ENCODE results near the gene CIDEA. TPM values are rescaled to one million over a fixed set of nuclear protein-coding genes. Genes with fewer than 3 reads are reported as not detected.

Gene CIDEA
- polyA plus RNA-seq, 3 donors, result not detected

GRCh38 chr18:12287684-12288402 lies 33.7 kb downstream of the CIDEA start:
- H3K9me3 ChIP-seq (replicated peaks in 1 of 2; ENCODE audit: control insufficient read depth in 1 of 2, insufficient read depth in 1 of 2, low read length in 2 of 2), result no peaks in the 10 kb centered on the region
- intact Hi-C loops (cut with micrococcal nuclease), result no loop called here
- H3K27me3 ChIP-seq (ENCODE audit: control insufficient read depth in 2 of 2, insufficient read depth in 2 of 2, low read length in 2 of 2), result peaks cover 21 to 46% of the 10 kb centered on the region in 2 donors
- peaks cover 0 to 11% (median 3%) of the 10 kb centered on the region in 7 donors for H3K9me3 Mint-ChIP-seq
- H3K4me2 ChIP-seq (replicated peaks; ENCODE audit: extremely low read depth, low read length, poor library complexity, severe bottlenecking), result peak overlapping the region; percentile 37
- H3K9ac ChIP-seq (ENCODE audit: insufficient read depth, low read length, poor library complexity, severe bottlenecking), result peak overlapping the region; percentile 36
- H3K4me1 ChIP-seq (ENCODE audit: control insufficient read depth in 1 of 2, insufficient read depth in 2 of 2, low read length in 2 of 2), result peaks cover 7 to 12% of the 10 kb centered on the region in 2 donors
- no peak overlapping the region for H3K27ac Mint-ChIP-seq
- peaks cover 40 to 59% (median 45%) of the 10 kb centered on the region in 3 donors for H3K27me3 Mint-ChIP-seq (ENCODE audit: low read depth in 3 of 3)
- no peak for DNase-seq
- H3K36me3 ChIP-seq (replicated peaks in 1 of 2; ENCODE audit: control insufficient read depth in 1 of 2, insufficient read depth in 2 of 2, low read length in 2 of 2), result no peaks in the 10 kb centered on the region
- H3K27ac ChIP-seq (ENCODE audit: low read depth in 1 of 2, low read length in 2 of 2), result no peak overlapping the region
- peak overlapping the region; percentile 64 to 91 for H3K4me3 Mint-ChIP-seq
- H2AFZ ChIP-seq (ENCODE audit: insufficient read depth, low read depth, low read length, poor library complexity, severe bottlenecking), result peak overlapping the region; percentile 40
- peaks cover 13% of the 10 kb centered on the region for H3K4me1 Mint-ChIP-seq
- WGBS (ENCODE audit: insufficient coverage), result 5% methylated on average over 40 of the region's 41 CpGs
- peaks cover 0 to 4% of the 10 kb centered on the region in 2 donors for H3K36me3 Mint-ChIP-seq
- TF ChIP-seq CTCF (IDR thresholded peaks at IDR 0.05), result no peak
- peak overlapping the region in 1 of 3 experiments; percentile 42 for H3K4me3 ChIP-seq (replicated peaks in 1 of 3; ENCODE audit: low read depth in 2 of 3, low read length in 3 of 3)
- no peaks in the 10 kb centered on the region for H4K20me1 ChIP-seq (ENCODE audit: insufficient read depth, low read length)
- H3K79me2 ChIP-seq (ENCODE audit: insufficient read depth, low read length), result no peaks in the 10 kb centered on the region

GRCh38 chr18:12288403-12288755 lies 34.2 kb downstream of the CIDEA start:
- peaks cover 40 to 59% (median 49%) of the 10 kb centered on the region in 3 donors for H3K27me3 Mint-ChIP-seq (ENCODE audit: low read depth in 3 of 3)
- WGBS (ENCODE audit: insufficient coverage), result 6% methylated on average over 7 of the region's 10 CpGs

More at GRCh38 chr18:12288403-12288755, 34.2 kb downstream of the CIDEA start:
- intact Hi-C loops (cut with micrococcal nuclease), result no loop called here
- Histone ChIP-seq H3K27ac (ENCODE audit: low read depth in 1 of 2, low read length in 2 of 2) (no peak overlapping the region), H2AFZ (ENCODE audit: insufficient read depth, low read depth, low read length, poor library complexity, severe bottlenecking) (peak overlapping the region; percentile 40), H3K4me2 (replicated peaks; ENCODE audit: extremely low read depth, low read length, poor library complexity, severe bottlenecking) (peak overlapping the region; percentile 37), H4K20me1 (ENCODE audit: insufficient read depth, low read length) (no peaks in the 10 kb centered on the region), H3K36me3 (replicated peaks in 1 of 2; ENCODE audit: control insufficient read depth in 1 of 2, insufficient read depth in 2 of 2, low read length in 2 of 2) (no peaks in the 10 kb centered on the region), H3K9me3 (replicated peaks in 1 of 2; ENCODE audit: control insufficient read depth in 1 of 2, insufficient read depth in 1 of 2, low read length in 2 of 2) (no peaks in the 10 kb centered on the region), H3K27me3 (ENCODE audit: control insufficient read depth in 2 of 2, insufficient read depth in 2 of 2, low read length in 2 of 2) (peaks cover 21 to 44% of the 10 kb centered on the region in 2 donors), H3K9ac (ENCODE audit: insufficient read depth, low read length, poor library complexity, severe bottlenecking) (no peak overlapping the region), H3K79me2 (ENCODE audit: insufficient read depth, low read length) (no peaks in the 10 kb centered on the region), H3K4me1 (ENCODE audit: control insufficient read depth in 1 of 2, insufficient read depth in 2 of 2, low read length in 2 of 2) (peaks cover 7 to 12% of the 10 kb centered on the region in 2 donors), H3K4me3 (replicated peaks in 1 of 3; ENCODE audit: low read depth in 2 of 3, low read length in 3 of 3) (peak overlapping the region in 1 of 3 experiments; percentile 42)
- peaks cover 13% of the 10 kb centered on the region for H3K4me1 Mint-ChIP-seq
- H3K4me3 Mint-ChIP-seq, result peak overlapping the region in 1 of 2 donors; percentile 91
- H3K9me3 Mint-ChIP-seq, result peaks cover 0 to 11% (median 3%) of the 10 kb centered on the region in 7 donors
- no peak for TF ChIP-seq CTCF (IDR thresholded peaks at IDR 0.05)
- peaks cover 0 to 4% of the 10 kb centered on the region in 2 donors for H3K36me3 Mint-ChIP-seq
- H3K27ac Mint-ChIP-seq, result no peak overlapping the region
- no peak for DNase-seq

Data from CD14-positive monocyte (primary cell).